A549 treated with dexamethasone at 1 μM for 4 hours (cell line): ENCODE data around the gene NETO2. TPM values are rescaled to one million over a fixed set of nuclear protein-coding genes. Genes with fewer than 3 reads are reported as not detected.

ENCODE experiments used
- total RNA-seq: library from RNA; stranded (reverse); fragments of 200-300 nt; extraction: Qiagen RNA extraction; gene quantifications from 5 replicates; pipeline ENCODE4 v1.2.3, GENCODE V29; 2022

NETO2 gene
- total RNA-seq: 81.4 to 101 TPM (median 93.8 TPM) in 5 replicates

DNA sequence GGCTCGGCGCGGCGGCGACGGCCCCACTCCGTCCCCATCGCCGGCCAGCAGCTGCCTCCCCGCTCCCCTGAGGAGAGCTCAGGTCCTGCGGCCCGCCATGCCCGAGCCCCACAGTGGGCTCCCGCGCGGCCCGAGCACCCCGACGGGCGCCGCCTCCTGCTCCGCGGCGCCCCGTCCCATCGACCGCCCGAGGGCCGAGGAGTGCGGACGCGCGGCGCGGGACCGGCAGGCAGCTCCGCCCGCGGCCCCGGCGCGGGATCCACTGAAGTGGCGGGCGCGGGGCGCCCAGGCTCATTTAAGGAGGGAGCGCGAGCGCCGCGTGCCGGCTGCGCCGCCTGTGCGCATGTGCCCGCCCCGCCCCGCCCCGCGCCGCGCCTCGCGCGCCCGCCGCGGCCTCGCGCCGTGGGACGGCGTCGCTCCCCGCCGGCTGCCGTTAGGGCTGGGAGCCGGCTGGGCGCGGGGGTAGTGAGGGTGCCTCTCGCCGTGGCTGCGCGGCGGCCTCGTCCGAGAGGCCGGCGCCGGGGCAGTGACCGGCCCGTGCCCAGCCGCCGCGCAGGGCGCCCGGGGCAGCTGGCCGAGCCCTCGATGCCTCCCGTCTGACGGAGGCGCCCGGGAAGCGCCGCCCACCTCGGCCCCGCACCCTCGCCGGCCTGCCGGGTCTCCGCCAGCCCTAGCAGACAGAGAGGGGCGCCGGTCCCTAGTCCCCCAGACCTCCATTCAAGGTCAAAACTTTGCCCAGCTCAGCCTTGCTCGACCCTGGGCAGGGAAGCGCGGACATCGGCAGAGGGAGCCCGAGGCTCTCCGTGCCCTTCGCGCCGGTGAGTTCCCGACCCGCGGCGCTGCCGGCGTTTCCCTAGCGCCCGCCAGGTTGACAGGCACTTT lies at the start of gene NETO2:
TSS of gene NETO2 (minus strand) at position 269 of the 882 bp plus-strand sequence. CDS start 333 bp downstream, outside the sequence.

Other genes starting within 250 kb of the NETO2 start
- gene DNAJA2, start 170.3 kb downstream of the NETO2 start, total RNA-seq: 69.7 to 75.5 TPM (median 73.4 TPM) in 5 replicates